ENCODE data around the gene ADIG.
"Not testable (repeated sequence)": the region's sequence is repeated elsewhere in the genome, so short reads cannot be mapped to it uniquely, and the experiment has no call there.

ADIG gene

DNA sequence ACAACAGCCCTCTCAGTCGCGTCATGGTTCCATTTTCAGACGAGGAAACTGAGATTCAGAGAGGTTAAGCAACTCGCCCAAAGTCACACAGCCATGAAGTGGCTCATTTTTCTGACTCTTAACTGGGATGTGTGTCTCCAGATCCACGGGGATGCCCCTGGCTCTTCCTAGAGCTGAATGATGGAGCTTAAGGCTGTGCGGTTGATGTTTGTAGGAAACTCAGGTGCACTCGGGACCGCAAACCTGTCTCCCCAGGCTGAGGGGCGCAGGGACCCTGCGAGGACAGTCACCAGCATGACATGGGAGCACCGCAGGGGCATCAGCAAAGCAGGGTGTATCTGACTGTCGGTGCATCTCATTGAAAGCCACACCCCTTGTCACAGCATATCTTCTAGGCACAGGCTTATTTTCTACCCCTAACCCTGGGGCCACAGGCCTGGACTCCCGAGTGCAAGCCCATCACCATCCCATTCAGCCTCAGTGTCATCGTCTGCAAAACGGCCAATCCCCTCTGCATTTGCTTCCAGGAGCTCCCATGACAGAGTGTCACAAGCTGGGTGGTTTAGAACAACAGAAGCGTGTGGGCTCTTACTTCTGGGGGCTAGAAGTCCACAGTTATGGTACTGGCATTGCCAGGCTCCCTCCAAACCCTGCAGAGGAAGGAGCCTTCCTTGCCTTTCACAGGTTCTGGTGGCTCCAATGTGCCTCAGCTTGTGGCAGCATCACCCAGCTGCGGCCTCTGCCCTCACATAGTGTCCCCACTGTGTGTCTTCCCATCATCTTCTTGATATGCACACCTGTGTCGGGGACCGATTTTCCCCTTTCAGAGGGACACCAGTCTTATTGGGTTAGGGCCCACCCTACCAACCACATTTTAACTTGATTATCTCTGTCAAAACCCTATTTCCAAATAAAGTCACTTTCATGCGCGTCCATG lies 10.7 kb downstream of the ADIG start:
- no peaks in the 10 kb centered on the region for H3K36me3 ChIP-seq (ENCODE audit: insufficient read depth, low read length)
- no peak overlapping the region for H3K9ac ChIP-seq (ENCODE audit: low read depth, low read length)
- H2AFZ ChIP-seq (ENCODE audit: low read depth, low read length): no peak overlapping the region
- no peak for ATAC-seq (ENCODE audit: insufficient read depth, low read depth)
- no peak overlapping the region for H3K4me3 ChIP-seq (ENCODE audit: low read depth in 1 of 2, low read length in 2 of 2)
- H3K9me3 ChIP-seq (ENCODE audit: insufficient read depth, low read length, severe bottlenecking): no peaks in the 10 kb centered on the region
- H3K27ac ChIP-seq (ENCODE audit: low read length): no peak overlapping the region
- no peak for DNase-seq
- H3K79me2 ChIP-seq (ENCODE audit: insufficient read depth, low read length): no peaks in the 10 kb centered on the region
- no peaks in the 10 kb centered on the region for H3K4me1 ChIP-seq (ENCODE audit: insufficient read depth, low read length)
- TF ChIP-seq, protein P1, sequence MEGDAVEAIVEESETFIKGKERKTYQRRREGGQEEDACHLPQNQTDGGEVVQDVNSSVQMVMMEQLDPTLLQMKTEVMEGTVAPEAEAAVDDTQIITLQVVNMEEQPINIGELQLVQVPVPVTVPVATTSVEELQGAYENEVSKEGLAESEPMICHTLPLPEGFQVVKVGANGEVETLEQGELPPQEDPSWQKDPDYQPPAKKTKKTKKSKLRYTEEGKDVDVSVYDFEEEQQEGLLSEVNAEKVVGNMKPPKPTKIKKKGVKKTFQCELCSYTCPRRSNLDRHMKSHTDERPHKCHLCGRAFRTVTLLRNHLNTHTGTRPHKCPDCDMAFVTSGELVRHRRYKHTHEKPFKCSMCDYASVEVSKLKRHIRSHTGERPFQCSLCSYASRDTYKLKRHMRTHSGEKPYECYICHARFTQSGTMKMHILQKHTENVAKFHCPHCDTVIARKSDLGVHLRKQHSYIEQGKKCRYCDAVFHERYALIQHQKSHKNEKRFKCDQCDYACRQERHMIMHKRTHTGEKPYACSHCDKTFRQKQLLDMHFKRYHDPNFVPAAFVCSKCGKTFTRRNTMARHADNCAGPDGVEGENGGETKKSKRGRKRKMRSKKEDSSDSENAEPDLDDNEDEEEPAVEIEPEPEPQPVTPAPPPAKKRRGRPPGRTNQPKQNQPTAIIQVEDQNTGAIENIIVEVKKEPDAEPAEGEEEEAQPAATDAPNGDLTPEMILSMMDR (IDR thresholded peaks at IDR 0.05; ENCODE audit: borderline replicate concordance, extremely low read depth, low read length, poor library complexity, severe bottlenecking): no peak
- TF ChIP-seq EZH2 (IDR thresholded peaks at IDR 0.05; ENCODE audit: borderline replicate concordance, low read depth, low read length, severe bottlenecking): no peak
- H4K20me1 ChIP-seq (ENCODE audit: insufficient read depth, low read length): no peaks in the 10 kb centered on the region; the same call in 1 of the 2 replicates
- no peaks in the 10 kb centered on the region for H3K27me3 ChIP-seq (ENCODE audit: insufficient read depth, low read length, poor library complexity)
- no peak overlapping the region for H3K4me2 ChIP-seq (ENCODE audit: insufficient read depth, low read length)

- not testable (repeated sequence) for H3K27me3 ChIP-seq (ENCODE audit: insufficient read depth, low read length, poor library complexity); H4K20me1 ChIP-seq (ENCODE audit: insufficient read depth, low read length); H3K9me3 ChIP-seq (ENCODE audit: insufficient read depth, low read length, severe bottlenecking); H3K4me3 ChIP-seq (ENCODE audit: low read depth in 1 of 2, low read length in 2 of 2); H3K4me2 ChIP-seq (ENCODE audit: insufficient read depth, low read length); H3K4me1 ChIP-seq (ENCODE audit: insufficient read depth, low read length); H3K79me2 ChIP-seq (ENCODE audit: insufficient read depth, low read length); ATAC-seq (ENCODE audit: insufficient read depth, low read depth); H2AFZ ChIP-seq (ENCODE audit: low read depth, low read length); H3K9ac ChIP-seq (ENCODE audit: low read depth, low read length); H3K27ac ChIP-seq (ENCODE audit: low read length); DNase-seq; H3K36me3 ChIP-seq (ENCODE audit: insufficient read depth, low read length)
These were observed 11.4 kb downstream of the ADIG start for GRCh38 chr20:38592411-38592790.

- H3K4me2 ChIP-seq (ENCODE audit: insufficient read depth, low read length); H4K20me1 ChIP-seq (ENCODE audit: insufficient read depth, low read length); H3K4me1 ChIP-seq (ENCODE audit: insufficient read depth, low read length); H3K27ac ChIP-seq (ENCODE audit: low read length); H3K36me3 ChIP-seq (ENCODE audit: insufficient read depth, low read length); ATAC-seq (ENCODE audit: insufficient read depth, low read depth); H3K9ac ChIP-seq (ENCODE audit: low read depth, low read length); H3K4me3 ChIP-seq (ENCODE audit: low read depth in 1 of 2, low read length in 2 of 2); H3K79me2 ChIP-seq (ENCODE audit: insufficient read depth, low read length); H3K9me3 ChIP-seq (ENCODE audit: insufficient read depth, low read length, severe bottlenecking); H2AFZ ChIP-seq (ENCODE audit: low read depth, low read length); H3K27me3 ChIP-seq (ENCODE audit: insufficient read depth, low read length, poor library complexity); DNase-seq: not testable (repeated sequence)
These were observed 13.3 kb downstream of the ADIG start for GRCh38 chr20:38594281-38594680.

- H4K20me1 ChIP-seq (ENCODE audit: insufficient read depth, low read length); ATAC-seq (ENCODE audit: insufficient read depth, low read depth); H3K4me2 ChIP-seq (ENCODE audit: insufficient read depth, low read length); H3K9ac ChIP-seq (ENCODE audit: low read depth, low read length); H3K4me3 ChIP-seq (ENCODE audit: low read depth in 1 of 2, low read length in 2 of 2); H3K27me3 ChIP-seq (ENCODE audit: insufficient read depth, low read length, poor library complexity); H3K4me1 ChIP-seq (ENCODE audit: insufficient read depth, low read length); H3K27ac ChIP-seq (ENCODE audit: low read length); H3K79me2 ChIP-seq (ENCODE audit: insufficient read depth, low read length); H3K9me3 ChIP-seq (ENCODE audit: insufficient read depth, low read length, severe bottlenecking); H2AFZ ChIP-seq (ENCODE audit: low read depth, low read length); DNase-seq; H3K36me3 ChIP-seq (ENCODE audit: insufficient read depth, low read length): not testable (repeated sequence)
These were observed 14.9 kb downstream of the ADIG start for GRCh38 chr20:38595886-38596285.

- Histone ChIP-seq H4K20me1 (ENCODE audit: insufficient read depth, low read length) (no peaks in the 10 kb centered on the region), H3K36me3 (ENCODE audit: insufficient read depth, low read length) (no peaks in the 10 kb centered on the region), H3K9me3 (ENCODE audit: insufficient read depth, low read length, severe bottlenecking) (no peaks in the 10 kb centered on the region), H3K27me3 (ENCODE audit: insufficient read depth, low read length, poor library complexity) (peaks cover 8% of the 10 kb centered on the region), H2AFZ (ENCODE audit: low read depth, low read length) (no peak overlapping the region), H3K4me3 (ENCODE audit: low read depth in 1 of 2, low read length in 2 of 2) (no peak overlapping the region), H3K4me2 (ENCODE audit: insufficient read depth, low read length) (no peak overlapping the region), H3K4me1 (ENCODE audit: insufficient read depth, low read length) (no peaks in the 10 kb centered on the region), H3K79me2 (ENCODE audit: insufficient read depth, low read length) (no peaks in the 10 kb centered on the region), H3K9ac (ENCODE audit: low read depth, low read length) (no peak overlapping the region), H3K27ac (ENCODE audit: low read length) (no peak overlapping the region)
- DNase-seq: no peak
- ATAC-seq (ENCODE audit: insufficient read depth, low read depth): no peak
- no peak for TF ChIP-seq EZH2 (IDR thresholded peaks at IDR 0.05; ENCODE audit: borderline replicate concordance, low read depth, low read length, severe bottlenecking)
- TF ChIP-seq, protein P1 (IDR thresholded peaks at IDR 0.05; ENCODE audit: borderline replicate concordance, extremely low read depth, low read length, poor library complexity, severe bottlenecking): no peak
These were observed 18.4 kb downstream of the ADIG start for GRCh38 chr20:38599410-38599882.

Measured in DND-41 (cell line).